Amniotic epithelial cell (primary cell): ENCODE measurements around the gene POLN.
A peak's percentile ranks its signal among the peaks of the same experiment; 100 is the strongest.
"Not testable (repeated sequence)": the region's sequence is repeated elsewhere in the genome, so short reads cannot be mapped to it uniquely, and the experiment has no call there.

Source experiments
- DNase-seq: peaks from one replicate; pipeline ENCODE4 v3.0.0-alpha.2; 2010; ENCODE audit warnings: low read depth

Gene POLN

GRCh38 chr4:2041239-2042130 is 200.4 kb downstream of the POLN start:
- peak; percentile 58 for DNase-seq

DNA sequence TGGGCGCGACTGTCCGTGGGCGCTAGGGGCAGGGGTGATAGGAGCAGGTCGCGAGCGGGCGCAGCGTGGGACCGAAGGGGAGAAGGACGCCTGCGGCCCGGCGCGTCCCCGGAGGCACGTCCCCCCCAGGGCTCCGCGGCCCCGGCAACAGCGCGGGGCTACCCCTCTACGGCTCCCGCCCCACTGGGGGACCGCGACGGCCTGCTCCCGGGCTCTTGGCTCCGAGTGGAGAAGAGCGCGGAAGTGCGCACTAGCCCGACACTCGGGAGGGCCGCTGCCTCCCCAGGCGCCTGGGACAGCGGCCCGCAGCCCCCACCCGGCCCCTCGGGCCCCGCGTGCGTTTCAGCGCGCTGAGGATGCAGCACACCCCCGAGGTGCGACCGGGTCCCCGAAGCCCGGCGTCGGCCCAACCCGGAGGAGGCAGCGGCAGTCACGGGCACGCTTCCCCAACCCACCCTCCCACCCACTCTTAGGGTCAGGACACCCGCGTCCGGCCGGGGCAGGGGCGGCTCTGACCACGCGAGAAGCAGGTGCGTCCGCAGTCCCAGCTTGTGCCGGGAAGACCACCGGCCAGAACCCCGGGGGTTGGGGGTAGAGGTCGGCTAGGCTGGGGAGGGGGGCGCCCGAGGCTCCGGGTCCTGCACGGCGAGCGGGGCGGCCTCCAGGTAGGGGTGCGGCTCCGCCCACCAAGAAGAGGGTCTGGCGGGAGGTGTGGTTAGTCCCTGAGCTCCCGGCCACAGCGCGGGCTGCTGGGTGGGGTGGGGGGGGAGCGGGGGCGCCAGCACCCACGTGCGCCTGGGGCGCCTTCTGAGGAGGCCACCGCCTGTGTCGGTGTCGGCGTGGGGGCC is 201.3 kb downstream of the POLN start:
- no peak for DNase-seq

- DNase-seq = no peak
Observed at GRCh38 chr4:2036866-2037265, 205.1 kb downstream of the POLN start.

DNA sequence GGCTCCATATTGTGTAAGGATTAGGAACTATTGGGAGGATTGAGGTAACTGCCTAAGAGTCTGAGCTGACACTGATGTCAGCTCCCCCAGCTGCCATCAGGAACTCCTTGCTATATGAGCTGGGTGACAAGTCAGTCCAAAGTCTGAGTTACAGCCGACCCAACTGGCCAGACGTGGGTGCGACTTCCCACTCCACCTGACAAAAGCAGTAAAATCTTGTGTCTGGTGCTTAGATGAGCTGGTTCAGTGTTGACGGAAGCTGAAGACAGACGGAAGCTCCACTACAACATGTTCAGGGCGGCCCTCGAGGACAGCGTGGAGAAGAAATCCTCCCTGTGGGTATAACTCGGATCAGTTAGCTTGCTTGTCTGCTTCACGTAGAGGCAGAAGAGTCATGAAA is 205.6 kb downstream of the POLN start:
- DNase-seq = no peak

DNA sequence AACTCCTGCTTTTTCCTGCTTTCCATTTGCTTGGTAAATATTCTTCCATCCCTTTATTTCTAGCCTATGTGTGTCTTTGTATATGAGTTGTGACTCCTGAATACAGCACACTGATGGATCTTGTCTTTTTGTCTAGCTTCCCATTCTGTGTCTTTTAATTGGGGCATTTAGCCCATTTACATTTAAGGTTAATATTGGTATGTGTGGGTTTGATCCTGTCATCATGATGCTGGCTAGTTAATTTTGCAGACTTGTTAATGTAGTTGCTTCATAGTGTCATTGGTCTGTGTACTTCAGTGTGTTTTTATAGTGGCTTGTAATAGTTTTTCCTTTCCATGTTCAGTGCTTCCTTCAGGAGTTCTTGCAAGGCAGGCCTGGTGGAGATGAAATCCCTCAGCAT is 210.8 kb downstream of the POLN start:
- not testable (repeated sequence) for DNase-seq

- DNase-seq = not testable (repeated sequence)
Observed at GRCh38 chr4:2027120-2027519, 214.8 kb downstream of the POLN start.

- DNase-seq = no peak
Observed at GRCh38 chr4:2025817-2026216, 216.1 kb downstream of the POLN start.

GRCh38 chr4:2024683-2025082 is 217.2 kb downstream of the POLN start:
- DNase-seq = peak; percentile 44
